Spleen (tissue), 7 donors: ENCODE results near the gene FAM110A.

Experiments used
- POLR2AphosphoS5 ChIP-seq, 3 donors: sonication (generic); formaldehyde crosslinking; IDR thresholded peaks; one replicate each; pipeline ENCODE4 v1.5.1; 2017; ENCODE audit warnings: antibody characterized with exemption in 3 of 3
- TF ChIP-seq, protein P1 (sequence below), 11 experiments: fragments of 200-600 bp in 7 of 11; fragments of 450-650 bp in 4 of 11; sonication (generic) in 4 of 11; IDR thresholded peaks in 8 of 11; conservative IDR thresholded peaks in 3 of 11; 1 replicate in 7 of 11; 2 replicates in 4 of 11; pipeline versions ENCODE4 v1.4.0 to v1.8.0; 2016 to 2021; ENCODE audit warnings: antibody characterized with exemption in 11 of 11, inconsistent platforms in 4 of 11, mild to moderate bottlenecking in 1 of 11
- donor health status: DM: no; HTN: no; CAD: no; lungs with moderate emphysema.
- donor health status: DM: no; HTN: no; CAD: no.
- donor health status: DM: no; HTN: no; CAD: no.

DNA sequence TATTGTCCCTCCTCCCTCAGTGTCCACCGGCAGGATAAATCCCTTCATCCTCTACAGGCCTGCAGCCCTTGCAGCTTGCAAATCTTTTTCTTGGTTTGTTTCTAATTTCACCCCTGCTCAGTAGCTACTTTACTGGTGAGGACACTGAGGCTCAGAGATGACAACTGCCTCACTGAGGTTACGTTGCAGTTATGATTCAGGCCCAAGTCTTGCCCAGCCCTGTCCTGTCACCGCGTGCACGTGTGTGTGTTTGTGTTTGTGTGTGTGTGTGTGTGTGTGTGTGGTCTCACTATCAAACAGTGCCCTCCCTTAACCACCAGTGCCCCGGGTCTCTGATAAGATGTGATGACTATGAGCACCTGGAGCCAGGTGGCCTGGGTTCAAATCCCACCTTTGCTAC is 21.1 kb downstream of the FAM110A start:
- TF ChIP-seq POLR2AphosphoS5 (IDR thresholded peaks at IDR 0.05) = no peak
- TF ChIP-seq, protein P1, sequence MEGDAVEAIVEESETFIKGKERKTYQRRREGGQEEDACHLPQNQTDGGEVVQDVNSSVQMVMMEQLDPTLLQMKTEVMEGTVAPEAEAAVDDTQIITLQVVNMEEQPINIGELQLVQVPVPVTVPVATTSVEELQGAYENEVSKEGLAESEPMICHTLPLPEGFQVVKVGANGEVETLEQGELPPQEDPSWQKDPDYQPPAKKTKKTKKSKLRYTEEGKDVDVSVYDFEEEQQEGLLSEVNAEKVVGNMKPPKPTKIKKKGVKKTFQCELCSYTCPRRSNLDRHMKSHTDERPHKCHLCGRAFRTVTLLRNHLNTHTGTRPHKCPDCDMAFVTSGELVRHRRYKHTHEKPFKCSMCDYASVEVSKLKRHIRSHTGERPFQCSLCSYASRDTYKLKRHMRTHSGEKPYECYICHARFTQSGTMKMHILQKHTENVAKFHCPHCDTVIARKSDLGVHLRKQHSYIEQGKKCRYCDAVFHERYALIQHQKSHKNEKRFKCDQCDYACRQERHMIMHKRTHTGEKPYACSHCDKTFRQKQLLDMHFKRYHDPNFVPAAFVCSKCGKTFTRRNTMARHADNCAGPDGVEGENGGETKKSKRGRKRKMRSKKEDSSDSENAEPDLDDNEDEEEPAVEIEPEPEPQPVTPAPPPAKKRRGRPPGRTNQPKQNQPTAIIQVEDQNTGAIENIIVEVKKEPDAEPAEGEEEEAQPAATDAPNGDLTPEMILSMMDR (IDR thresholded peaks at IDR 0.05 in 8 of 11, conservative IDR thresholded peaks at IDR 0.05 in 3 of 11) = no peak
